HG03575 (cell line): ENCODE measurements around the gene GBA2.

Source experiments
- ATAC-seq: cut with Tn5 transposase; IDR thresholded peaks from one replicate; pipeline ENCODE4 v1.9.1; 2021; ENCODE audit not compliant: unreplicated experiment, insufficient number of reproducible peaks, low FRiP score; ENCODE audit errors: extremely low read depth

GBA2 gene

GRCh38 chr9:35748858-35749514, at the start of gene GBA2, which contains the start of gene RGP1:
GBA2 (minus strand) TSS chr9:35749228; CDS start chr9:35748704, 524 bp downstream.
RGP1 (plus strand) TSS chr9:35749287; CDS start chr9:35749756, 469 bp downstream.
- no peak for ATAC-seq

DNA sequence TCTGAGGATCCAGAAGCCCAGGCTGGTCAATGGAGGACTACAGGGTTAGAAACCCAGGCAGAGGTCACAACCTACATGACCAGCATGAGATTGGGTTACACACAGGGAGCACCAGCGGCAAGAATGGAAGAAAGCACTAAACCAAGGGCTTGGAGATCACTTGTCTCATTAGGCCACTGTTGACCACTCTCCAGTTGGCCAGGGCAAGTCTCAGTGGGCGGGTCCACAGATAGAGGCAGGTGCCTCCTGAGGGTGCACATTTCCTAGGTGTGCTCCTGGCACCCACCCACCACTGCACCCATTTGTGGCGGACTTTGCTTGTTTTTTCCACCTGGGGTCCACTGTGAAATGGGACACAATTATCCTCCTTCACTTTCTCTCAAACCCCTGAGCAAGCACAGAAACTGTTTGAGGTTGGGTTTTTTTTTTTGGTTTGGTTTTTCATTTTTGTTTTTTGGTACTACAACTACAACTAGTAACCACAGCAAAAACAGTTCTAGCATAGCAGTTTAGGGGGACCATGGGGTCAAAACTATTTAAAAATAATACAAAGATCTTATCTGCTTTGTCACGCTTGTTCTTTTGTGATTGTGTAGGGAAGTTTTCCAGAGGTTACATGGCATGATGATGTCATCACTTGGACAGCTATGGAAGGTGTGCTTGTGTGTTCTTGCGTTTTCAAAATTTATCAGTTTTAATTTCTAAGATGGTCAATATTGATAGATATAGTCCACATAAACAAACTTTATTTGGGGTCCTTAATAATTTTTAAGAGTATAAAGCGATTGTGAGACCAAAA, 48.5 kb upstream of the GBA2 start:
- no peak for ATAC-seq

DNA sequence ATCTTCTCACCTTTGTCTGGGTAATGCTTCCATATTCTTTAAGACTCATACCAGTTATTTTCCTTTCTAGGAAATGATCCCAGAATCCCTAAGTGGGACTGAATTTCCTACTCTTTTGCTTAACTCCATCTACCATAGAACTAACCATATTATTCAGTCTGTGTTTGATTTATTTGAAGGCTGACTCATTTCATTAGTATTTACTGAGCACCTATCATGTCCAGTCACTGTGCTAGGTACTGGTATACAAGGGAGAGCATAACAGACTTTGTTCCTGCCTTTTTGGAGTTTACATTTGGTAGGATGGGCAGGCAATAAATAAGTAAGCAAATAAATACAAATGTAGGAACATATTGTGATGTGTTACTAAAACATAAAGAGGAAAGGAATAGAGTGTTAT, 46.7 kb upstream of the GBA2 start:
- no peak for ATAC-seq

DNA sequence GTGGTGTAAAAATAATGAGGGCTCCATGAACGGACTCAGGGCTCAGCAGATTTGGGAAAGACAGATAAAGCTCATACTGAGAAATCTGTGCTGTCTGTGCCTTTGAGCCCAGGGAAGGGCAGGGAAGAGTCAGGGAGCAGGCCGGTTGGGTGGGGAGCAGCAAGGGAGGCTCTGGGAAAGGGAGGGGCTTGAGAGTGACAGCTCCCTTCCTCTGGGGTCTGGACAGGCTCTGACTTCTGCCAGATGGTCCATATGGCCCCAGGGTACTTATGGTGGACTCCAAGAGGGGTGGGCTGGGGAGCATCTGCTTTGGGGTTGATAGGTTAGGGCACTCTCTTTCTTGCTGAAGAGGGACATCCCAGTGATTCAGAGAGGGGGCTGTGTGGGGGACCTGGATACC, 44.4 kb upstream of the GBA2 start:
- ATAC-seq = no peak

GRCh38 chr9:35792826-35793225, 43.8 kb upstream of the GBA2 start:
- no peak for ATAC-seq

- ATAC-seq = no peak
Observed at GRCh38 chr9:35792024-35792813, 43.2 kb upstream of the GBA2 start.

GRCh38 chr9:35791297-35791921, 42.4 kb upstream of the GBA2 start, which contains the start of gene NPR2:
NPR2 (plus strand) TSS chr9:35791591; CDS start chr9:35792409, 818 bp downstream.
- no peak for ATAC-seq

DNA sequence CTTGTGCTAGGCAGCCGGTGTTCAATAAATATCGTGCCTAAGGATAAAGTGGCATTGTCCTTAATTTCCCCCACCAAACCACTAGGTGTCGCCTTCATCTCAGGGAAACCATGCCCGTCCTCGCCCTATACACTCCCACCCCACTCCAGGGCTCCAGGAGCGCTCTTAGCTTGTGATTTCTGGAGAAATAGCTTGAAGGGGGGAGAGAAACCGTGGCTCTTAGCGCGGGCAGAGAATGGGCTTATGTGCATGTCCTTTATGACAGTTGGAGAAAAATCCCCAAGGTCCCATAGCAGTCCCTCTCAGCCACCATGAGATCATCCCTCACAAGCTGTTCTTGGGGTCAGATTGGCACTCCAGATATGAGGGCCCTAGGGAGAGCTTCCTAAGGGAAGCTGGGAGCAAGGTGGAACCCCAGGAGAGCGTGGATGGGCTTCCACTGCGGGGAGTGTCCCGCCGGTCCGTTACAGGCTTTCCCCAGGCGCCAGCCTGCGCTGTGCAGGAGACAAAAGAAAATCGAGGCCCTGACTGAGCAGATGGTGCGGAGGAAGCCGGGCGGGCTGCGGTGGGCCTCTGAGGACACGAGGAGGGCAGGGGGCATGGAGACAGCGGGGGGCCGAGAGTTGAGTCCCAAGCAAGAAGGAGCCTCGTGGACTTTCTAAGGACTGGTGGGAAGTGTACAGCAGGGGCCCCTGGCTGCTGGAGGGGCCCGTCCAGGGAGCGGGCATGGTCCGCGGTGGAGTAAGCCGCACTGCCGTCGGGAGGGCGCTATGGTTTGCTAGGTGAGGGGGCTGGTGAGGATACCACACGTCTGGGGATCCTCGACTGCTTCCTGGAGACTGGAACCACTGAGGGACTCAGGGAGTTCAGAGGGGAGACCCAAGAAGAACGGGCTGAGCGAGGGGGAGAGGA, 41.6 kb upstream of the GBA2 start:
- ATAC-seq = no peak

DNA sequence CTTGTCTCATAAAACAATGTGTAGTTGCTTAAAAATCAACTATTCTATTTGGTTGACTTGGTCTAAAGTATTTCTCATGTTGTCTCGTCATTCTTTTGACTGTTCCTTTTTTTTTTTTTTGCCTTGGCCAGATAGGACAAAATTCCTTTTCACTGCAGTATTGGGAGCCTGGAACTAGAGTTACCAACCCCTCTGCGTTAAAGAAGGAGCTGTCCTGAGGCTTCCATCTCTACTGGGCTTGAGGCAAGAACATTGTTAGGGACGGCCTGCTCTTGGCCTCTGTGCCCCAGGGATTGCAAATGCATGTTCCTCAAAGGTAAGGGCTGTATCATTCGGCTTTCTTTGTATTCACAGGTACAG, 41.0 kb upstream of the GBA2 start:
- no peak for ATAC-seq

DNA sequence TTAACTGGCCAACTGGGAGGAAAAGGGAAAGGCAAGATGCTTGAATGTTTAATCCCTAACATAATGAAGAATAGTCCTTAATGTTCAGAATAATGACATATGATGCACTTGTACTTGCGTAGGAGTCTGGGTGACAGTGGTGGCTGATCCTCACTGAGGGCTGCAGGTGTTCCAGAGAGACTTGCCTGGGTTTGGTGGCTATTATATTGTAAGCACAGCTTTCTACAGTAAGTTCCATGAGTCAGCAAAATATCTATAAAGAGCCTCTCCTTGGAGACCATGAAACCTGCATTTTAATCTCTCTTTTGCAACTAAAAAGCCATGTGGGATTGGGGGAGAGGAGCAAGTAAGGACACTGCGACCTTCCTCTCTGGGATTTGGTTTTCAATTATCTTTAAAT, 40.5 kb upstream of the GBA2 start:
- no peak for ATAC-seq

DNA sequence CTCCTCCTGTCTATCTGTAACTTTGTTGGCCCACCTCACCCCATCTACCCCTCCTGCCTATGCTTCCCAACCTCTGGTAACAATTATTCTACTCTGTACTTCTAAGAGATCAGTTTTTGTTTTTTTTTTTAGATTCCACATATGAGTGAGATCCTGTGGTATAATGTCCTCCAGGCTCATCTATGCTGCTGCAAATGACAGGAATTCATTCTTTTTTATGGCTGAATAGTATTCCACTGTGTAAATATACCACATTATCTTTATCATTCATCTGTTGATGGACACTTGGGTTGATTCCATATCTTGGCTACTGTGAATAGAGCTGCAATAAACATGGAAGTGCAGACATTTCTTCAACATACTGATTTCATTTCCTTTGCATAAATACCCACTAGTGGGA, 34.4 kb upstream of the GBA2 start:
- ATAC-seq = no peak

- ATAC-seq = no peak
Observed at GRCh38 chr9:35781066-35781465, 32.0 kb upstream of the GBA2 start.

DNA sequence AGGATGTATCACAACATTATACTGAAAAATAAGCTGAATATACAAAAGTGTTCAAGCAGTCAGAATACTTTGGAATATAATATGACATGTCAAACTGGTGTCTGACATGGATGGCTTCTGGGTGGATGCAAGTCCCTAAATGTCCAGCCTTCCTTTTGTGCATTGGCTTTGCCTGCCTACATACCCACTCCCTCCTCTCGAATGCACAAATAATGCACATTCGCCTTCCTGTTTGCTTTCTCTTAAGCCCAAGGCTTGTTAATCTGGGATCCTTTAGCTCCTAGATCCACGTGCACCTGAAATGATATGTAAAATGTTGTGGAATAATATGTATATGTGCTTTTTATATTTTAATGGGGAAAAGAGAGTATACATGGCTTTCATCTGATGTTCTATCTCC, 29.5 kb upstream of the GBA2 start:
- no peak for ATAC-seq

DNA sequence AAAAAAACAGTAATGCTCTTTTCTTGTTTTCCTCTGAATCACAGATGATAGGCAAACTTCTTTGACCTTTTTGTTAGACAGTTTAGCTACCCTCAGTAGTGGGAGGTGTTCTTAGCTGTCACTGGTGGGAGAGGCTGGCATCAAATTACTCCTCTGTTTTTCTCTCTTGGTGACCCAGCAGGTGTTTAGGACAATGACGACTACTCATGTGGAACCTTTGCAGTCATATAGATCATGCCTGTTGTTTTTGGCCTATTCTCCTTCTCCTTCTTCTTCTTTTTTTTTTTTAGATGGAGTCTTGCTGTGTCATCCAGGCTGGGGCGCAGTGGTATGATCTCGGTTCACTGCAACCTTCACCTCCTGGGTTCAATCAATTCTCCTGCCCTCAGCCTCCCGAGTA, 27.0 kb upstream of the GBA2 start:
- ATAC-seq = no peak

GRCh38 chr9:35774907-35775635, 26.0 kb upstream of the GBA2 start:
- no peak for ATAC-seq

DNA sequence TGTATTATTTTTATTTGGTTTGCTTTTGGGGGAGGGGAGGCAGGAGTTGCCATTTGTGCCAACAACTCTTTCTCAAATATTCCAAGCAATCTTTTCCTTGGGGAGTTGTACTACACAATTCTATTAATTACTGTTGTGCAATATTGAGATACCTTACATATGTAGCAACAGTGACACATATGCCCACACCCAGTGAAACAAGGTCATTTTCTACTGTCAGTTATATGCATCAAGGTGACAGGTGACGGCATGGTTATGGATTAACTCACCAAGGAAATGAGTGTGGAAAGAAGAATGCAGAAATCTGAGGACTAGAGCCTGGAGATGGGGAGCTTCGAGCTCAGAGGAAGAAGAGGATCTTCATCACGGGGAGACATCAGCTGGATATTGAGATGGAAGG, 22.9 kb upstream of the GBA2 start:
- no peak for ATAC-seq

GRCh38 chr9:35771534-35771933, 22.5 kb upstream of the GBA2 start:
- no peak for ATAC-seq

DNA sequence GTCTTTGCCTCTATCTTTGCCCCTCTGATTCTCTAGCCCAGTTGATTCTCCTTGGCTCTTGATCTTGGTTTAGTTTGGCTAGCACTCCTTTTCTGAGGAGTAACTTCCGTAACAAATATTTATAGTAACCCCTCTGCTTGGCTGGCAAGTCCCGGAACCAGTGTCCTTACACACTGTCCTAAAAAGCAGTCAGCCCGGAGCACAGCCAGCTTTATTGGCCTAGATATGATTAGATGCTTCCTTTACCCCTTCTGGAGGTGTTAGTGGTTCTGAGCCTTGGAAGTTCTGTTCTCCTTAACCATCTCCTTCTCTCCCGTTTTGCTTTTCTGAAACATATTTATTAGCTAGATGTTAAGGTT, 22.0 kb upstream of the GBA2 start:
- ATAC-seq = no peak
